MM.1S (cell line): Measurements from ENCODE around the gene ZNRF3.

Experiments
- EZH2phosphoT487 ChIP-seq: fragments of 300-600 bp; sonication (generic); IDR thresholded peaks from 2 replicates; pipeline ENCODE4 v1.6.1; 2018; ENCODE audit warnings: antibody characterized with exemption, low read length
- TF ChIP-seq, protein P1 (sequence below): fragments of 300-600 bp; sonication (generic); IDR thresholded peaks from 2 replicates; pipeline ENCODE4 v1.5.1; 2016; ENCODE audit warnings: antibody characterized with exemption, low read length, mixed read lengths

- TF ChIP-seq, protein P1, sequence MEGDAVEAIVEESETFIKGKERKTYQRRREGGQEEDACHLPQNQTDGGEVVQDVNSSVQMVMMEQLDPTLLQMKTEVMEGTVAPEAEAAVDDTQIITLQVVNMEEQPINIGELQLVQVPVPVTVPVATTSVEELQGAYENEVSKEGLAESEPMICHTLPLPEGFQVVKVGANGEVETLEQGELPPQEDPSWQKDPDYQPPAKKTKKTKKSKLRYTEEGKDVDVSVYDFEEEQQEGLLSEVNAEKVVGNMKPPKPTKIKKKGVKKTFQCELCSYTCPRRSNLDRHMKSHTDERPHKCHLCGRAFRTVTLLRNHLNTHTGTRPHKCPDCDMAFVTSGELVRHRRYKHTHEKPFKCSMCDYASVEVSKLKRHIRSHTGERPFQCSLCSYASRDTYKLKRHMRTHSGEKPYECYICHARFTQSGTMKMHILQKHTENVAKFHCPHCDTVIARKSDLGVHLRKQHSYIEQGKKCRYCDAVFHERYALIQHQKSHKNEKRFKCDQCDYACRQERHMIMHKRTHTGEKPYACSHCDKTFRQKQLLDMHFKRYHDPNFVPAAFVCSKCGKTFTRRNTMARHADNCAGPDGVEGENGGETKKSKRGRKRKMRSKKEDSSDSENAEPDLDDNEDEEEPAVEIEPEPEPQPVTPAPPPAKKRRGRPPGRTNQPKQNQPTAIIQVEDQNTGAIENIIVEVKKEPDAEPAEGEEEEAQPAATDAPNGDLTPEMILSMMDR, result no peak
- no peak for TF ChIP-seq EZH2phosphoT487
Measured at GRCh38 chr22:29050457-29050856, 167.1 kb downstream of the ZNRF3 start.
